ENCODE measurements around the gene RERE.

GRCh38 chr1:8311068-8311718, 506.2 kb downstream of the RERE start:
- TF ChIP-seq EZH2 (IDR thresholded peaks at IDR 0.05) (no peak), POLR2AphosphoS5 (IDR thresholded peaks at IDR 0.05; ENCODE audit: borderline replicate concordance, low read depth, low read length) (no peak), FOXP2 (optimal IDR thresholded peaks at IDR 0.05; ENCODE audit: control extremely low read depth, extremely low read length, insufficient read depth) (no peak)

All from SK-N-MC (cell line).